ENCODE data around the gene AAMP. TPM values are rescaled to one million over a fixed set of nuclear protein-coding genes. Genes with fewer than 3 reads are reported as not detected.
A peak's percentile ranks its signal among the peaks of the same experiment; 100 is the strongest.

Gene AAMP
- total RNA-seq, 2 donors from 2014 or later: 96.1 to 137 TPM

DNA sequence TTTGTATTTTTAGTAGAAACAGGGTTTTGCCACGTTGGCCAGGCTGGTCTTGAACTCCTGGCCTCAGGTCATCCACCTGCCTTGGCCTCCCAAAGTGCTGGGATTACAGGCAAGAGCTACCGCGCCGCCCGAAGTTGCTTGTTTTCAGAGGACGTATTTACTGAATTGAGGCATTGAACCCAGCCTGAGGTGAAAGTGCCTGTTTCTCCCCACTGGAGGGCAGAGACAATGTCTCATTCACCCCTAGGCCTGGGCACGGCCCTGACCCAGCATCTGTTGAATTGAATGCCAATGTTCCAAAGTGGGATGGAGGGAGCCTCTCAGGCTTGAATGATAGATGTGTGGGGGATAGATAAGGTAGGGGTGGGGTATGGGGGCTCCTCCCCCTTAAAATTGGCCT, 26.9 kb upstream of the AAMP start:
- H3K36me3 ChIP-seq: no peaks in the 10 kb centered on the region
- no peaks in the 10 kb centered on the region for H3K27me3 ChIP-seq
- intact Hi-C loops (cut with DNase I): no loop called here
- H3K4me1 ChIP-seq: no peaks in the 10 kb centered on the region
- TF ChIP-seq, protein P1, sequence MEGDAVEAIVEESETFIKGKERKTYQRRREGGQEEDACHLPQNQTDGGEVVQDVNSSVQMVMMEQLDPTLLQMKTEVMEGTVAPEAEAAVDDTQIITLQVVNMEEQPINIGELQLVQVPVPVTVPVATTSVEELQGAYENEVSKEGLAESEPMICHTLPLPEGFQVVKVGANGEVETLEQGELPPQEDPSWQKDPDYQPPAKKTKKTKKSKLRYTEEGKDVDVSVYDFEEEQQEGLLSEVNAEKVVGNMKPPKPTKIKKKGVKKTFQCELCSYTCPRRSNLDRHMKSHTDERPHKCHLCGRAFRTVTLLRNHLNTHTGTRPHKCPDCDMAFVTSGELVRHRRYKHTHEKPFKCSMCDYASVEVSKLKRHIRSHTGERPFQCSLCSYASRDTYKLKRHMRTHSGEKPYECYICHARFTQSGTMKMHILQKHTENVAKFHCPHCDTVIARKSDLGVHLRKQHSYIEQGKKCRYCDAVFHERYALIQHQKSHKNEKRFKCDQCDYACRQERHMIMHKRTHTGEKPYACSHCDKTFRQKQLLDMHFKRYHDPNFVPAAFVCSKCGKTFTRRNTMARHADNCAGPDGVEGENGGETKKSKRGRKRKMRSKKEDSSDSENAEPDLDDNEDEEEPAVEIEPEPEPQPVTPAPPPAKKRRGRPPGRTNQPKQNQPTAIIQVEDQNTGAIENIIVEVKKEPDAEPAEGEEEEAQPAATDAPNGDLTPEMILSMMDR (IDR thresholded peaks at IDR 0.05): no peak
- no peak overlapping the region for H3K4me3 ChIP-seq
- H3K9me3 ChIP-seq: no peaks in the 10 kb centered on the region
- no peak overlapping the region for H3K9ac ChIP-seq (ENCODE audit: low read depth in 2 of 2, low read length in 2 of 2)
- DNase-seq: no peak
- no peak overlapping the region for H3K27ac ChIP-seq

DNA sequence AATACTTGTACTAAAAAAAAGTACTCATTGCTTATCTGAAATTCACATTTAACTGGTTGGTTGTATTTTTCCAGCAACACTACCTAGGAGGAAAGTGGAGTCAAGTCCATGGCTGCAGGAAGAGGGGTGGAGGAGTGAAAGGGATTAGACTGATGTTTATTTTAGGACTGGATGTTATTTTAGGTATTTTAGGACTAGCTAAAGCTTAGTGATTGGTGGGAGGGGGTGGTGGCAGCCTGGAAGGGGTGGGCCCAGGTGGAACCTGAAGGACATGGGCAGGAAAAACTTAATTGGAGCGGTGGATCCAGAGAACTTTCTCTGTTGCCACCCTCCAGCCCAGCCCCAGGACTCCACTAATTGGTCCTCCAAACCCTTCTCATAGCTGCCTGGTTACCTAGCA, 26.3 kb upstream of the AAMP start:
- no peak overlapping the region for H3K4me3 ChIP-seq
- H3K27me3 ChIP-seq: no peaks in the 10 kb centered on the region
- no peak for DNase-seq
- no peaks in the 10 kb centered on the region for H3K4me1 ChIP-seq
- no peak overlapping the region for H3K27ac ChIP-seq
- H3K9me3 ChIP-seq: no peaks in the 10 kb centered on the region
- intact Hi-C loops (cut with DNase I): no loop called here
- TF ChIP-seq, protein P1 (IDR thresholded peaks at IDR 0.05): no peak
- H3K9ac ChIP-seq (ENCODE audit: low read depth in 2 of 2, low read length in 2 of 2): no peak overlapping the region
- no peaks in the 10 kb centered on the region for H3K36me3 ChIP-seq

DNA sequence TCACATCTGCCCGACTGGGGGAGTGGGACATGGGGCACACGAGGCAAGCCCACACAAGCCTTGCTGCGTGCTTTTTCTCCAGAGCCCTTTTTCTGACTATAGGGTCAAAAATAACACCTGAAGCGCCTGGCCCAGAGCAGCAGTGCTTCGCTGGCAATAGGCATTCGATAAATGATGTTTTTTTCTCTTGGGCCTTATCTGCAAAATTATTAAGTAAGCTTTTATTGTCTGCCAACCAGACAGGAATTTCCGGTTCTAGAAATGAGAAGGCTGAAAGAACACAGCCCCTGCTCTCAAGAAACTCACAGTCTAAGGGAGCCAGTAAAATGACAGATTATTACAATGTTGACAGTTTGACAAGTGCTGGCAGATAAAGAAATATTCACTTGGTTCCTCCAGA, 25.1 kb upstream of the AAMP start:
- Histone ChIP-seq H3K27me3 (no peaks in the 10 kb centered on the region), H3K4me3 (no peak overlapping the region), H3K9ac (ENCODE audit: low read depth in 2 of 2, low read length in 2 of 2) (peak overlapping the region in 1 of 2 donors; percentile 51), H3K4me1 (peaks cover 5% of the 10 kb centered on the region), H3K9me3 (no peaks in the 10 kb centered on the region), H3K36me3 (no peaks in the 10 kb centered on the region), H3K27ac (peak overlapping the region; percentile 33)
- intact Hi-C loops (cut with DNase I): no loop called here
- no peak for DNase-seq
- TF ChIP-seq, protein P1 (IDR thresholded peaks at IDR 0.05): no peak

DNA sequence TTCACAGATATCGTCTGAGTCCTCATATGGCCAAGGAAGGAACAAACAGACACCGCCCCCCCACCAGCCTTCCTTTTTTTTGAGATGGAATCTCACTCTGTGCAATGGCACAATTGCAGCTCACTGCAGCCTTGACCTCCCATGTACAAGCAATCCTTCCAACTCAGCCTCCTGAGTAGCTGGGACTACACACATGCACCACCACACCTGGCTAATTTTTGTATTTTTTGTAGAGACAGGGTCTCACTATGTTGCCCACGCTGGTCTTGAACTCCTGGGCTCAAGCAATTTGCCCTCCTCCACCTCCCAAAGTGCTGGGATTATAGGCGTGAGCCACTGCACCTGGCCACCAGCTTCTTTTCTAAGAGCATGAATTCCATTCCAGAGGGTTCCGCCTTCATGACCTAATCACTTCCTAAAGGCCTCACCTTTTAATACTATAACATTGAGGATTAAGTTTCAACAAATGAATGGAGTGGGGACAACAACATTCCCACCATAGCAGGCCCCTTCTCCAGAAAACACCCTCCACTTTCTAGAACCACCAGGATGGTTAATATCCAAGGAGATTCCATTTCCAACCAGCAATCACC, 24.6 kb upstream of the AAMP start:
- TF ChIP-seq, protein P1 (IDR thresholded peaks at IDR 0.05): no peak
- H3K4me3 ChIP-seq: no peak overlapping the region
- DNase-seq: no peak
- no peaks in the 10 kb centered on the region for H3K27me3 ChIP-seq
- peak overlapping the region in 1 of 2 donors; percentile 51 for H3K9ac ChIP-seq (ENCODE audit: low read depth in 2 of 2, low read length in 2 of 2)
- intact Hi-C loops (cut with DNase I): no loop called here
- H3K27ac ChIP-seq: peak overlapping the region; percentile 33
- no peaks in the 10 kb centered on the region for H3K9me3 ChIP-seq
- H3K36me3 ChIP-seq: no peaks in the 10 kb centered on the region
- peaks cover 9% of the 10 kb centered on the region for H3K4me1 ChIP-seq

DNA sequence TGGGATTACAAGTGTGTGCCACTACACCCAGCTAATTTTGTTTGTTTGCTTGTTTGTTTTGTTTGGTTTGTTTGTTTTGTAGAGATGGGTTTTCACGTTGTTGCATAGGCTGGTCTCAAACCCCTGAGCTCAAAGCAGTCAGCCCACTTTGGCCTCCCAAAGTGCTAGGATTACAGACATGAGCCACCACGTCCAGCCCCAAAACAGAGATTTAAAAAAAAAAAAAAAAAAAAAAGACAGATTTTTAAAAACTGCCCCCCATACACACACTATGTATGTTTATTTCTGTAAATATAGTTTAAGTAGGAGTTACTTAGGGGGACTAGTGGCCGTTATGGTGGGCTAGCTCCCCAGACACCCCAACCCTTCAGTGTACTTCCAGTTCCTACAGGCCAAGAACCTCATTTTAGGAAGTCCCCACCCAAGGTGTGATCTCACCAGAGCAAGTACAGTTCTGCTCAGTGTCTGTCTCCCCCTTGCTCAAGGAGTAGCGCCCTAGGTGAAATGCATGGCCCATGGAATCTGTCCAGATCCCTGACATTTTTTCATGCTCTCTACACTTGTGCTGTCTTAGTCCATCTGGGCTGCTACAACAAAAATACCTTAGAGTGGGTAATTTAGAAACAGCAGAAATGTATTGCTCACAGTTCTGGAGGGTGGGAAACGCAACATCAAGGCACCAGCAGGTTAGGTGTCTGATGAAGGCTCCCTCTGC, 23.9 kb upstream of the AAMP start:
- intact Hi-C loops (cut with DNase I): no loop called here

More for the DNA sequence above, 23.9 kb upstream of the AAMP start:
- no peaks in the 10 kb centered on the region for H3K36me3 ChIP-seq
- H3K4me3 ChIP-seq: no peak overlapping the region
- H3K9me3 ChIP-seq: no peaks in the 10 kb centered on the region
- DNase-seq: no peak
- H3K4me1 ChIP-seq: peaks cover 13% of the 10 kb centered on the region
- no peaks in the 10 kb centered on the region for H3K27me3 ChIP-seq
- TF ChIP-seq, protein P1 (IDR thresholded peaks at IDR 0.05): no peak
- peak overlapping the region; percentile 98 for H3K27ac ChIP-seq
- peak overlapping the region in 1 of 2 donors; percentile 19 for H3K9ac ChIP-seq (ENCODE audit: low read depth in 2 of 2, low read length in 2 of 2)

Data from colonic mucosa (tissue), 4 donors.